Measurements from ENCODE around the gene XAF1.
A peak's percentile ranks its signal among the peaks of the same experiment; 100 is the strongest.
"Not testable (repeated sequence)": the region's sequence is repeated elsewhere in the genome, so short reads cannot be mapped to it uniquely, and the experiment has no call there.

Gene XAF1

GRCh38 chr17:6800422-6801027, 44.7 kb downstream of the XAF1 start:
- DNase-seq (ENCODE audit: low read depth): no peak

- no peak for DNase-seq (ENCODE audit: low read depth)
These were observed 55.7 kb downstream of the XAF1 start for GRCh38 chr17:6811510-6811909.

- no peak for DNase-seq (ENCODE audit: low read depth)
These were observed 56.4 kb downstream of the XAF1 start for GRCh38 chr17:6812295-6812694.

GRCh38 chr17:6815775-6816174, 59.9 kb downstream of the XAF1 start:
- no peak for DNase-seq (ENCODE audit: low read depth)

- not testable (repeated sequence) for DNase-seq (ENCODE audit: low read depth)
These were observed 60.5 kb downstream of the XAF1 start for GRCh38 chr17:6816368-6816767.

- no peak for DNase-seq (ENCODE audit: low read depth)
These were observed 63.1 kb downstream of the XAF1 start for GRCh38 chr17:6818938-6819337.

GRCh38 chr17:6823011-6823442, 67.2 kb downstream of the XAF1 start:
- peak; percentile 57 for DNase-seq (ENCODE audit: low read depth)
